PC-3 (cell line): ENCODE results near the gene PTPRN2. TPM values are rescaled to one million over a fixed set of nuclear protein-coding genes. Genes with fewer than 3 reads are reported as not detected.

Experiments used
- ATAC-seq: fragments of 200-7000 bp; cut with Tn5 transposase; 2 replicates; pipeline ENCODE4 v1.9.1; 2020; ENCODE audit warnings: mild to moderate bottlenecking, moderate library complexity
- BruUV-seq: library from RNA; stranded (reverse); fragments of 400-500 nt; replicated peaks from 2 replicates; lab custom pipeline; 2021; lab: Mats Ljungman, UMichigan
- CTCF ChIA-PET: fragments of 300-600 bp; sonication (Branson Sonifier 250); formaldehyde crosslinking; loops from one replicate; lab custom pipeline; 2022; ENCODE audit warnings: antibody characterized with exemption; lab: Charles Lee
- POLR2A ChIA-PET: fragments of 300-600 bp; sonication (Branson Sonifier 250); formaldehyde crosslinking; loops from one replicate; lab custom pipeline; 2022; ENCODE audit warnings: antibody characterized with exemption; ENCODE audit not compliant: unreplicated experiment; lab: Charles Lee
- DNase-seq: peaks from one replicate; pipeline ENCODE4 v3.0.0-alpha.2; 2015
- H2AFZ ChIP-seq: fragments of 300-600 bp; sonication (generic); 2 replicates; pipeline ENCODE4 v1.6.0; 2016; ENCODE audit warnings: antibody characterized with exemption, low read length
- H3F3A ChIP-seq: fragments of 300-600 bp; sonication (generic); one replicate; pipeline ENCODE4 v1.6.0; 2017; ENCODE audit warnings: antibody characterized with exemption, low read length, control low read depth, mild to moderate bottlenecking; ENCODE audit not compliant: unreplicated experiment
- H3K27ac ChIP-seq: fragments of 300-600 bp; sonication (generic); 2 replicates; pipeline ENCODE4 v1.5.1; 2016; ENCODE audit warnings: mild to moderate bottlenecking, low read length
- H3K27me3 ChIP-seq: fragments of 300-600 bp; sonication (generic); 2 replicates; pipeline ENCODE4 v1.6.1; 2016; ENCODE audit warnings: low read length, mixed read lengths
- H3K36me3 ChIP-seq: fragments of 300-600 bp; sonication (generic); 2 replicates; pipeline ENCODE4 v1.6.1; 2016; ENCODE audit warnings: low read depth, mixed run types, low read length, mixed read lengths
- H3K4me1 ChIP-seq: fragments of 300-600 bp; sonication (generic); 2 replicates; pipeline ENCODE4 v1.5.1; 2016; ENCODE audit warnings: low read length; ENCODE audit not compliant: insufficient read depth
- H3K4me2 ChIP-seq: fragments of 300-600 bp; sonication (generic); 2 replicates; pipeline ENCODE4 v1.6.0; 2016; ENCODE audit warnings: low read length
- H3K4me3 ChIP-seq: fragments of 300-600 bp; sonication (generic); 2 replicates; pipeline ENCODE4 v1.5.1; 2016; ENCODE audit warnings: mild to moderate bottlenecking, low read length, mixed read lengths
- H3K79me2 ChIP-seq: fragments of 300-600 bp; sonication (generic); 2 replicates; pipeline ENCODE4 v1.6.1; 2017; ENCODE audit warnings: low read length, mixed read lengths
- H3K9ac ChIP-seq: fragments of 300-600 bp; sonication (generic); 2 replicates; pipeline ENCODE4 v1.6.0; 2016; ENCODE audit warnings: mild to moderate bottlenecking, low read length
- H3K9me2 ChIP-seq: fragments of 300-600 bp; sonication (generic); replicated peaks from 2 replicates; pipeline ENCODE4 v1.6.1; 2016; ENCODE audit warnings: mixed run types, low read length, mixed read lengths
- H3K9me3 ChIP-seq: fragments of 300-600 bp; sonication (generic); 2 replicates; pipeline ENCODE4 v1.6.1; 2016; ENCODE audit warnings: low read length, mixed read lengths
- H4K20me1 ChIP-seq: fragments of 300-600 bp; sonication (generic); 2 replicates; pipeline ENCODE4 v1.6.1; 2016; ENCODE audit warnings: low read length, mixed read lengths
- EZH2 ChIP-seq: fragments of 300-600 bp; sonication (generic); IDR thresholded peaks from one replicate; pipeline ENCODE4 v1.6.1; 2017; ENCODE audit warnings: antibody characterized with exemption, mild to moderate bottlenecking, low read length; ENCODE audit not compliant: unreplicated experiment
- EZH2phosphoT487 ChIP-seq: fragments of 300-600 bp; sonication (generic); IDR thresholded peaks from 2 replicates; pipeline ENCODE4 v1.6.1; 2018; ENCODE audit warnings: mild to moderate bottlenecking, antibody characterized with exemption, low read length, borderline replicate concordance
- intact Hi-C: fragments of 100-400 bp; cut with micrococcal nuclease; formaldehyde crosslinking; loops from 2 replicates; pipeline ENCODE4 v1.9.0; 2023
- total RNA-seq: library from RNA; depleted of rRNA; stranded (reverse); fragments of >200 nt; gene quantifications from 2 replicates; pipeline ENCODE4 v1.2.3, GENCODE V29; 2014
- TF ChIP-seq, protein P1 (sequence below): fragments of 300-600 bp; sonication (generic); conservative IDR thresholded peaks from 2 replicates; pipeline ENCODE4 v1.5.1; 2017; ENCODE audit warnings: antibody characterized with exemption, low read depth, mild to moderate bottlenecking, low read length

PTPRN2 gene
- total RNA-seq, 1 experiment from 2014 or later = 3.2 TPM

DNA sequence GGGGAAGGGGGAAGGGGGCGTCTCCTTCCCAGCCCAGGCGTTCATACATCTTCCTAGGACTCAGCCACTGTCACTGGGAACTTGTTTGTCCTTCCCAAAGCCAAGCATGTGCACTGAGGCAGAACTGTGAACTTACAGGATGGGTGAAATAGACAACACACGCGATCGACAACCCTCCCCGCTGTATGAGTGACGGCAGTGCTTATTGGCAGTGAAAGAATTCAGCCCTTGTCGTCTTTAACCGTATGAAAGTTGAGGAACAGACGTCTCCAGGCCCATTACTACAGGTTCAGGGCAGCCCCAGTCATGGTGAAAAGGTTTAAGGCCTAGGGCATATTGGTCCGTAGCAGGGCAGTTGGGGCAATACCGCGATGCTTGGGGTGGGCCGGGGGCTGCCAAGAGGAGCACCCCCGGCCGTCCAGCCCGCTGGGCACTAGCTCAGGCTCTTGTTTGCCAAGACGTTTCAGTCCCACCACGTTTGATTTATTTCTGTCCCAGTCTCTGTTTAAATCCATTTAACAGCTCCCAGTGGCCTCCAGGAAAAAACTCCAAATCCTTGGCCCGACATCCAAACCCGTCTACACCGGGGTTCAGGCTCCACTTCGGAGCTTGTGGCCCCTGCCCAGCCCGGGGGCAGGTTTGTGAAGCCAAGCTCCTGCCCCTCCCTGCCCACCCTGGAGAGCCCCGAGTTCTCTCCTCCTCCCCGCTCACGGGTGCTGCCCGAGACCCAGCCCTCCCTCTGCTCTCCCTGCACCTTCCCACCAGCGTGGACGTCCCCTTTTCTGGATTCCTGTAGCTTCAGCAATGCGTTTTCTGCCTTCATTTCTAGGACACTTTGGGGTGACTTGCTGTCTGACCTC is 1091.0 kb downstream of the PTPRN2 start:
- H2AFZ ChIP-seq = no peak overlapping the region
- no peaks in the 10 kb centered on the region for H3F3A ChIP-seq
- H3K4me2 ChIP-seq = no peak overlapping the region
- ChIA-PET CTCF (no interaction called here), POLR2A (no interaction called here)
- no peaks in the 10 kb centered on the region for H3K79me2 ChIP-seq
- no TSS peak for BruUV-seq
- DNase-seq = no peak
- H4K20me1 ChIP-seq = no peaks in the 10 kb centered on the region
- no peak for ATAC-seq
- TF ChIP-seq EZH2 = no peak
- no peak for TF ChIP-seq EZH2phosphoT487
- TF ChIP-seq, protein P1, sequence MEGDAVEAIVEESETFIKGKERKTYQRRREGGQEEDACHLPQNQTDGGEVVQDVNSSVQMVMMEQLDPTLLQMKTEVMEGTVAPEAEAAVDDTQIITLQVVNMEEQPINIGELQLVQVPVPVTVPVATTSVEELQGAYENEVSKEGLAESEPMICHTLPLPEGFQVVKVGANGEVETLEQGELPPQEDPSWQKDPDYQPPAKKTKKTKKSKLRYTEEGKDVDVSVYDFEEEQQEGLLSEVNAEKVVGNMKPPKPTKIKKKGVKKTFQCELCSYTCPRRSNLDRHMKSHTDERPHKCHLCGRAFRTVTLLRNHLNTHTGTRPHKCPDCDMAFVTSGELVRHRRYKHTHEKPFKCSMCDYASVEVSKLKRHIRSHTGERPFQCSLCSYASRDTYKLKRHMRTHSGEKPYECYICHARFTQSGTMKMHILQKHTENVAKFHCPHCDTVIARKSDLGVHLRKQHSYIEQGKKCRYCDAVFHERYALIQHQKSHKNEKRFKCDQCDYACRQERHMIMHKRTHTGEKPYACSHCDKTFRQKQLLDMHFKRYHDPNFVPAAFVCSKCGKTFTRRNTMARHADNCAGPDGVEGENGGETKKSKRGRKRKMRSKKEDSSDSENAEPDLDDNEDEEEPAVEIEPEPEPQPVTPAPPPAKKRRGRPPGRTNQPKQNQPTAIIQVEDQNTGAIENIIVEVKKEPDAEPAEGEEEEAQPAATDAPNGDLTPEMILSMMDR = no peak
- H3K27ac ChIP-seq = no peak overlapping the region
- H3K9me2 ChIP-seq = no peaks in the 10 kb centered on the region
- H3K27me3 ChIP-seq = no peaks in the 10 kb centered on the region
- H3K36me3 ChIP-seq = no peaks in the 10 kb centered on the region
- no peaks in the 10 kb centered on the region; the same call in 1 of the 2 replicates for H3K4me1 ChIP-seq
- H3K4me3 ChIP-seq = no peak overlapping the region
- no peaks in the 10 kb centered on the region for H3K9me3 ChIP-seq
- intact Hi-C loops = no loop called here
- no peak overlapping the region for H3K9ac ChIP-seq

DNA sequence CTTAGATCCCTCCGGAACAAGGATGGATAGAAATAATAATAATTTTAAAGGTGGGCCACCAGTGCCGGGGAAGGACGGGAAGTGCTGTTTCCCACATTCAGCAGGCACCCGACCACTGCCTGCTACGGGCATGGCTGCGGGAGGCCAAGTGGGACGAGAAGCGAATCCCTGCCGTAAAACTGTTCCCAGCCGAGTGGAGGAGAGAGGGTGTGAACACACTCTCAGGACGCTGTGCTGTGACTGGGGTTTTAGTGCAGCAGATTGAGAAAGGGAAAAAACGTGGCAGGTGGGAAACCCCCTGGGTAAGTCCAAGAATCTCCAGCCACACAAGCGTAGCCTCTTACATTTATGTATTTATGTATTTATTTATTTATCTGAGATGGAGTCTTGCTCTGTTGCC is 1092.0 kb downstream of the PTPRN2 start:
- Histone ChIP-seq H3K36me3 (peaks cover 4% of the 10 kb centered on the region; the same call in 1 of the 2 replicates), H3K27ac (no peak overlapping the region), H3K79me2 (no peaks in the 10 kb centered on the region), H3K4me2 (no peak overlapping the region), H3K9me2 (no peaks in the 10 kb centered on the region), H3K4me1 (peaks cover 7% of the 10 kb centered on the region), H2AFZ (no peak overlapping the region), H3F3A (peaks cover 9% of the 10 kb centered on the region), H3K27me3 (no peaks in the 10 kb centered on the region), H3K4me3 (no peak overlapping the region), H3K9ac (no peak overlapping the region), H3K9me3 (peaks cover 6% of the 10 kb centered on the region), H4K20me1 (no peaks in the 10 kb centered on the region)
- ChIA-PET POLR2A (no interaction called here), CTCF (no interaction called here)
- ATAC-seq (no peak), DNase-seq (no peak)
- no TSS peak for BruUV-seq
- intact Hi-C loops = no loop called here
- TF ChIP-seq EZH2 = no peak
- TF ChIP-seq, protein P1 = no peak
- TF ChIP-seq EZH2phosphoT487 = no peak

DNA sequence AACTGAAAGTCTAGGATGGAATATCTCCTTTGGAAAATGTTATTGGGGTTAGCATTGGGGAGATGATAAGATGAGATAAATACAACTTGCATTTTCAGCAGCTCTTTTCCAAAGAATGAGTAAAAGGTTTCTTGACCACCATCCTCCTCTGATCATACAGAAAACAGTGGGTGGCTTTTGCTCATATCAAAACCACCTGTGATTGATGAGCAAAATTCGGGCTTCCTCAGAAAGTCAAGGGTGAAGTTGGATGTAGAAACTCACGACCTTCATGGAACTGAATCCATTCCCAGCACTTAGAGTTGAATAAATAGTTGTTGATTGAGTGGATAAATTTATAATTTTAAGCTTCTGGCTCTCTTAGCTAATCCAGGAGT is 1092.5 kb downstream of the PTPRN2 start:
- Histone ChIP-seq H3F3A (peaks cover 9% of the 10 kb centered on the region), H3K27me3 (no peaks in the 10 kb centered on the region), H3K4me1 (peaks cover 8% of the 10 kb centered on the region), H3K9me3 (peaks cover 6% of the 10 kb centered on the region), H3K9ac (no peak overlapping the region), H3K27ac (no peak overlapping the region), H3K4me2 (no peak overlapping the region), H2AFZ (no peak overlapping the region), H3K9me2 (no peaks in the 10 kb centered on the region), H3K79me2 (no peaks in the 10 kb centered on the region), H3K4me3 (no peak overlapping the region), H3K36me3 (peaks cover 4% of the 10 kb centered on the region; the same call in 1 of the 2 replicates), H4K20me1 (no peaks in the 10 kb centered on the region)
- TF ChIP-seq, protein P1 = no peak
- TF ChIP-seq EZH2 (no peak), EZH2phosphoT487 (no peak)
- POLR2A ChIA-PET = no interaction called here
- intact Hi-C loops = no loop called here
- DNase-seq = no peak
- CTCF ChIA-PET = no interaction called here
- no TSS peak for BruUV-seq
- no peak for ATAC-seq
